Tibial artery (tissue), 4 donors: ENCODE measurements around the gene ZNF280C.
A peak's percentile ranks its signal among the peaks of the same experiment; 100 is the strongest.

Experiments used
- DNase-seq, 2 donors: peaks; one replicate each; pipeline ENCODE4 v3.0.0-alpha.2; 2019
- H3K27ac ChIP-seq, 2 donors: fragments of 200-600 bp; sonication (generic) in 1 of 2; 1 replicate in 1 of 2; 2 replicates in 1 of 2; pipeline ENCODE4 v1.5.1; 2018 to 2019; ENCODE audit warnings: mild to moderate bottlenecking in 1 of 2
- H3K27me3 ChIP-seq, 2 donors: fragments of 200-600 bp; sonication (generic) in 1 of 2; one replicate each; pipeline versions ENCODE4 v1.5.1 to v1.6.0; 2016 to 2019
- H3K36me3 ChIP-seq, 3 donors: fragments of 200-600 bp; sonication (generic) in 2 of 3; one replicate each; pipeline ENCODE4 v1.5.1; 2016 to 2019; ENCODE audit warnings: mild to moderate bottlenecking in 2 of 3
- H3K4me1 ChIP-seq, 4 donors: fragments of 200-600 bp; sonication (generic) in 2 of 4; 1 replicate in 3 of 4; 2 replicates in 1 of 4; pipeline ENCODE4 v1.5.1; 2016 to 2019
- H3K4me3 ChIP-seq, 2 donors: fragments of 200-600 bp; sonication (generic) in 1 of 2; 1 replicate in 1 of 2; 2 replicates in 1 of 2; pipeline ENCODE4 v1.5.1; 2018 to 2019; ENCODE audit warnings: mild to moderate bottlenecking in 2 of 2
- H3K9me3 ChIP-seq, 3 donors: fragments of 200-600 bp; sonication (generic) in 1 of 3; one replicate each; pipeline ENCODE4 v1.5.1; 2016 to 2019
- intact Hi-C: fragments of 100-400 bp; cut with DNase I; formaldehyde crosslinking; loops from one replicate; pipeline ENCODE4 v1.15.0; 2023; ENCODE audit warnings: low total_unique reads
- TF ChIP-seq, protein P1 (sequence below), 2 experiments: fragments of 200-600 bp in 1 of 2; fragments of 450-650 bp in 1 of 2; IDR thresholded peaks; one replicate each; pipeline ENCODE4 v1.5.1; 2017 to 2019; ENCODE audit warnings: antibody characterized with exemption in 2 of 2, mild to moderate bottlenecking in 1 of 2, moderate library complexity in 1 of 2

ZNF280C gene

GRCh38 chrX:130174937-130175336 lies 93.8 kb downstream of the ZNF280C start:
- H3K4me3 ChIP-seq: no peak overlapping the region
- H3K27ac ChIP-seq: peak overlapping the region; percentile 83 to 84
- no peaks in the 10 kb centered on the region for H3K9me3 ChIP-seq
- TF ChIP-seq, protein P1, sequence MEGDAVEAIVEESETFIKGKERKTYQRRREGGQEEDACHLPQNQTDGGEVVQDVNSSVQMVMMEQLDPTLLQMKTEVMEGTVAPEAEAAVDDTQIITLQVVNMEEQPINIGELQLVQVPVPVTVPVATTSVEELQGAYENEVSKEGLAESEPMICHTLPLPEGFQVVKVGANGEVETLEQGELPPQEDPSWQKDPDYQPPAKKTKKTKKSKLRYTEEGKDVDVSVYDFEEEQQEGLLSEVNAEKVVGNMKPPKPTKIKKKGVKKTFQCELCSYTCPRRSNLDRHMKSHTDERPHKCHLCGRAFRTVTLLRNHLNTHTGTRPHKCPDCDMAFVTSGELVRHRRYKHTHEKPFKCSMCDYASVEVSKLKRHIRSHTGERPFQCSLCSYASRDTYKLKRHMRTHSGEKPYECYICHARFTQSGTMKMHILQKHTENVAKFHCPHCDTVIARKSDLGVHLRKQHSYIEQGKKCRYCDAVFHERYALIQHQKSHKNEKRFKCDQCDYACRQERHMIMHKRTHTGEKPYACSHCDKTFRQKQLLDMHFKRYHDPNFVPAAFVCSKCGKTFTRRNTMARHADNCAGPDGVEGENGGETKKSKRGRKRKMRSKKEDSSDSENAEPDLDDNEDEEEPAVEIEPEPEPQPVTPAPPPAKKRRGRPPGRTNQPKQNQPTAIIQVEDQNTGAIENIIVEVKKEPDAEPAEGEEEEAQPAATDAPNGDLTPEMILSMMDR (IDR thresholded peaks at IDR 0.05): no peak
- intact Hi-C loops: loop anchor here (5.0 kb wide), 1 partner anchor 63 kb away; the partner anchor contains the start of gene ELF4
- no peaks in the 10 kb centered on the region for H3K36me3 ChIP-seq
- no peak for DNase-seq
- peaks cover 0 to 33% (median 9%) of the 10 kb centered on the region in 4 donors for H3K4me1 ChIP-seq
- no peaks in the 10 kb centered on the region for H3K27me3 ChIP-seq

DNA sequence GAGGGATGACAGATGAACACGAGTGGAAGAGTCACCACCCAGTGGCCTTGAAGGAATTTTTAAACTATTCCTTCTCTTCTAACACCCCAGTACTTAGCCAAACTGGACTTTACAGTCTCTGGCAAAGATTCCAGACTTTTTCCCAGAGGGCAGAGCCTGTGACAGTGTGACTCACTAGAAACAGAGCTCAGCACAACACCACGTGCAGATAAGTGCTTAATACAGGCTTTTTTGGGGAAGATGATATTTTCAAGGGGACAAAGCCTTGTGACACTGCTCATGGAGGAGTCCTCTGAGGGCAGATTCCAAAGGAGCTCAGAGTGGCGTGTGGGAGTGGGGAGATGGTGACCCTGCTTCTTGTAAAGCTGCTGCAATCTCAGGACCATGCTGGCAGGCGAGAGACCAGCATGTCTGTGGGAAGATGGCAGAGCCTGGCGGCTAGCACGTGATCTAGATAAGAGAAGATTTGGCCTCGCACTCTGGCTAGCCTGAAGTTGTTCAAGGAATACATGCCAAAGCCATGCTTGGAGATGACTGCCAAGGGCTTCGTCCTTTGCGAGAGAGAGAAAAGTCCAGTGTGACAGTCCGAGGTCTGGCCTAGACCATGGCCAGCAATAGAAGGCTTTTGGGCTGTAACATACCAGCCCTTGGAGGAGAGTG lies 94.5 kb downstream of the ZNF280C start:
- Histone ChIP-seq H3K4me1 (peaks cover 0 to 33% (median 9%) of the 10 kb centered on the region in 4 donors), H3K27ac (peak overlapping the region; percentile 83 to 84), H3K4me3 (no peak overlapping the region), H3K27me3 (no peaks in the 10 kb centered on the region), H3K36me3 (no peaks in the 10 kb centered on the region), H3K9me3 (no peaks in the 10 kb centered on the region)
- DNase-seq: peak; percentile 66 to 79
- TF ChIP-seq, protein P1 (IDR thresholded peaks at IDR 0.05): no peak
- intact Hi-C loops: no loop called here

GRCh38 chrX:130173190-130173895 lies 95.4 kb downstream of the ZNF280C start:
- Histone ChIP-seq H3K9me3 (no peaks in the 10 kb centered on the region), H3K27me3 (no peaks in the 10 kb centered on the region), H3K36me3 (no peaks in the 10 kb centered on the region), H3K4me1 (peaks cover 0 to 33% (median 9%) of the 10 kb centered on the region in 4 donors), H3K4me3 (no peak overlapping the region), H3K27ac (peak overlapping the region; percentile 83 to 84)
- DNase-seq: peak; percentile 79 to 83
- TF ChIP-seq, protein P1 (IDR thresholded peaks at IDR 0.05): no peak
- intact Hi-C loops: no loop called here

DNA sequence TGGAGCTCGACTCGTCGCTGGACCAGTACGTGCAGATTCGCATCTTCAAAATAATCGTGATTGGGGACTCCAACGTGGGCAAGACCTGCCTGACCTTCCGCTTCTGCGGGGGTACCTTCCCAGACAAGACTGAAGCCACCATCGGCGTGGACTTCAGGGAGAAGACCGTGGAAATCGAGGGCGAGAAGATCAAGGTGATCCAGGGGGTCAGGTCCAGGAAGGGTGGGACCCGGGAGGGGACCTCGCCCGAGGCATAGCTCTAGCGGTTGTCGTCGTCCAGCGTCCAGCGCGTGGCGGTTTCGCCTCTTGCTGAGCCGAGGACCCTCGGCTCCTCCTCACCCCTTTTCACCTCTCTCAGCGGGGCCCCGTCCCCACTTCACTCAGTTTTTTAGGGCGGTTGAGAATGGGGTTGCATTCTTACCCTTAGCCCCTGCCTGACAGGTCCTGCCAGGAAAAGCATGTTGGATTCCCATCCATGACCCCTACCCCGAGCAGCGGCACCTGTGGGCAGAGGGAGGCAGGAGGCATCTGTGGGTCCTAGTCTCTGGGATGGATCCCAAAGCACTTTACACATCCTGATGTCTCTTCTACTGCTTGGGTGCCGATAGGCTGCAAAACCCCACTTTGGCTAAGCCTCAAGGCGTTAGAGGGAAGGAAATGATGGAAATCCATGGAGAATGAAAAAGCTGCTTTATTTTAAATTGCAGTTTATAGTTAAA lies 96.4 kb downstream of the ZNF280C start:
- DNase-seq: no peak
- no peaks in the 10 kb centered on the region for H3K27me3 ChIP-seq
- H3K4me1 ChIP-seq: peaks cover 0 to 33% (median 9%) of the 10 kb centered on the region in 4 donors
- no peaks in the 10 kb centered on the region for H3K36me3 ChIP-seq
- TF ChIP-seq, protein P1 (IDR thresholded peaks at IDR 0.05): no peak
- peak overlapping the region; percentile 48 to 59 for H3K4me3 ChIP-seq
- H3K9me3 ChIP-seq: no peaks in the 10 kb centered on the region
- intact Hi-C loops: no loop called here
- H3K27ac ChIP-seq: peak overlapping the region; percentile 83 to 84

- peak within 1 kb of the TSS; percentile 48 to 59 for H3K4me3 ChIP-seq
- TF ChIP-seq, protein P1 (IDR thresholded peaks at IDR 0.05): no peak
- peaks cover 0 to 35% (median 9%) of the 10 kb centered on the region in 4 donors for H3K4me1 ChIP-seq
- no peaks in the 10 kb centered on the region for H3K9me3 ChIP-seq
- intact Hi-C loops: no loop called here
- no peaks in the 10 kb centered on the region for H3K27me3 ChIP-seq
- no peaks in the 10 kb centered on the region for H3K36me3 ChIP-seq
- H3K27ac ChIP-seq: peak within 1 kb of the TSS; percentile 83 to 84
- DNase-seq: peak in 1 of 2 donors; percentile 65
Measured at GRCh38 chrX:130171446-130172126, 97.1 kb downstream of the ZNF280C start, which contains the start of gene RAB33A. TSS of gene RAB33A (plus strand) at chrX:130171962. CDS start at chrX:130172063, 101 bp downstream.
